CD4-positive, alpha-beta T cell (primary cell): ENCODE measurements around the gene TLL1. TPM values are rescaled to one million over a fixed set of nuclear protein-coding genes. Genes with fewer than 3 reads are reported as not detected.

Experiments
- ATAC-seq: fragments of 200-7000 bp; cut with Tn5 transposase; one replicate; pipeline ENCODE4 v1.10.0; 2022; ENCODE audit warnings: mild to moderate bottlenecking; ENCODE audit not compliant: poor library complexity
- CTCF ChIA-PET: fragments of 350-600 bp; sonication (Branson Sonifier 250); formaldehyde crosslinking; loops from one replicate; lab custom pipeline; 2021; ENCODE audit warnings: antibody characterized with exemption, inconsistent platforms; lab: Charles Lee
- POLR2A ChIA-PET: fragments of 350-600 bp; sonication (Branson Sonifier 250); formaldehyde crosslinking; loops from one replicate; lab custom pipeline; 2021; ENCODE audit warnings: antibody characterized with exemption, inconsistent platforms; lab: Charles Lee
- DNase-seq, 14 experiments: peaks; one replicate each; pipeline ENCODE4 v3.0.0-alpha.2; 2013 to 2020; ENCODE audit warnings: mixed read lengths in 2 of 14
- H3K27ac ChIP-seq, 2 donors: one replicate each; pipeline versions ENCODE4 v1.5.1 to v1.7.0; 2013; ENCODE audit warnings: low read length in 2 of 2, low read depth in 1 of 2, mild to moderate bottlenecking in 1 of 2
- H3K27me3 ChIP-seq, 2 experiments: 1 replicate in 1 of 2; 2 replicates in 1 of 2; pipeline versions ENCODE4 v1.6.1 to v1.7.0; 2013; ENCODE audit warnings: low read length in 2 of 2, control low read depth in 1 of 2, mild to moderate bottlenecking in 1 of 2, moderate library complexity in 1 of 2; ENCODE audit not compliant: insufficient read depth in 2 of 2, control insufficient read depth in 1 of 2
- H3K36me3 ChIP-seq: one replicate; pipeline ENCODE4 v1.6.1; 2013; ENCODE audit warnings: low read length, control low read depth; ENCODE audit not compliant: insufficient read depth
- H3K4me1 ChIP-seq: one replicate; pipeline ENCODE4 v1.6.1; 2013; ENCODE audit warnings: low read length, control low read depth; ENCODE audit not compliant: insufficient read depth
- H3K4me3 ChIP-seq: one replicate; pipeline ENCODE4 v1.5.1; 2013; ENCODE audit warnings: mild to moderate bottlenecking, low read length, moderate library complexity
- H3K9me3 ChIP-seq, 2 experiments: 1 replicate in 1 of 2; 2 replicates in 1 of 2; pipeline versions ENCODE4 v1.6.1 to v1.7.0; 2013; ENCODE audit warnings: low read length in 2 of 2, mild to moderate bottlenecking in 2 of 2, control low read depth in 1 of 2, moderate library complexity in 1 of 2; ENCODE audit not compliant: control insufficient read depth in 1 of 2, insufficient read depth in 1 of 2
- H3K27ac Mint-ChIP-seq: one replicate; pipeline ENCODE4 v1.8.0; 2020; ENCODE audit warnings: mixed read lengths
- H3K27me3 Mint-ChIP-seq: one replicate; pipeline ENCODE4 v1.8.0; 2021; ENCODE audit warnings: mixed read lengths
- H3K36me3 Mint-ChIP-seq: one replicate; pipeline ENCODE4 v1.8.0; 2021; ENCODE audit warnings: low read depth, mixed read lengths
- H3K4me1 Mint-ChIP-seq: one replicate; pipeline ENCODE4 v1.8.0; 2021; ENCODE audit warnings: low read depth, mixed read lengths
- H3K4me3 Mint-ChIP-seq: one replicate; pipeline ENCODE4 v1.8.0; 2020; ENCODE audit warnings: mild to moderate bottlenecking, mixed read lengths
- H3K9me3 Mint-ChIP-seq: one replicate; pipeline ENCODE4 v1.8.0; 2020; ENCODE audit warnings: mixed read lengths
- CTCF ChIP-seq: fragments of 200-600 bp; IDR thresholded peaks from one replicate; pipeline ENCODE4 v1.8.0; 2022; ENCODE audit warnings: antibody characterized with exemption, mild to moderate bottlenecking
- intact Hi-C, 2 experiments: fragments of 100-400 bp; cut with DNase I in 1 of 2; cut with micrococcal nuclease in 1 of 2; formaldehyde crosslinking; loops; one replicate each; pipeline versions ENCODE4 v1.15.1 to v1.9.0; 2023 to 2025; cut with DNase I, micrococcal nuclease
- total RNA-seq, 174 experiments: library from RNA in 2 of 174; stranded (reverse) in 2 of 174; gene quantifications; one replicate each; pipeline ENCODE4 v1.2.3 and lab custom pipeline; 2021 to 2026

The TLL1 gene
- total RNA-seq, 2 experiments from 2014 or later, result not detected

DNA sequence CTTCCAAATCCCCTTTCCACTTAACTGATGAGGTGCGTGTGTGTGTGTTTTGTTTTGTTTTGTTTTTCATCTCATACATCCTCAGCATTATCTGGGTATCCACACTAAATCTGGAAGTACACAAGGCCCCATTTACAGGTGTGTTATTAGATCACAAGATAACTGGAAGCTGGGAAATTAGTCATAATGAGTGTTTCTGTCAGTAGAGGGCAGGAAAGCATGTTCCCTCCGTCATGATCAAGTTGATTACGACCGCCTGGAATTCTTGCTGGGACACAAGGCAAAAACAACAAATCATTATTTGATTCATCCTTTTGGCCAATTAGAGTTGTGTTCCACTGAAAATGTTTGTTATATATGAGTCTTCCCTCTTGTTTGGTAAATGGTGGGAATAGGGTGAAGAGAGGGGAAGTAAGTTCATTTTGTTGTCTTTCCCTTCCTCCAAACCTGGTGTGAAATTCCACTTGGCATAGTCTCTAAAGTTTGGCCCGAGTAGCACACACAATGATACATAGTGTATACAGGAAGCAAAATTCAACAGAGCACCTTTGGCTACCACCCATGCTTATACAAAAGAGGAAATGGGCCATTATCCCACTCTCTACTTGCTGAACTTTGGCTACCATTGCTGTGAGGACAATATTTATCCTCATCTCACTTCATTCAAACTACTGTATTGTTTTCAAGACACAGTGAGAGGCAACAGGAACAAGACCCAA, 33.3 kb upstream of the TLL1 start:
- TF ChIP-seq CTCF, result no peak
- DNase-seq (no peak), ATAC-seq (no peak)
- no peaks in the 10 kb centered on the region for H3K4me1 Mint-ChIP-seq
- H3K4me3 Mint-ChIP-seq, result no peak overlapping the region
- H3K4me3 ChIP-seq, result no peak overlapping the region
- H3K27me3 ChIP-seq, result no peaks in the 10 kb centered on the region
- H3K9me3 Mint-ChIP-seq, result no peaks in the 10 kb centered on the region
- H3K4me1 ChIP-seq, result no peaks in the 10 kb centered on the region
- ChIA-PET CTCF (no interaction called here), POLR2A (no interaction called here)
- no peaks in the 10 kb centered on the region for H3K9me3 ChIP-seq
- no peak overlapping the region for H3K27ac Mint-ChIP-seq
- H3K27me3 Mint-ChIP-seq, result no peaks in the 10 kb centered on the region
- H3K36me3 Mint-ChIP-seq, result no peaks in the 10 kb centered on the region
- H3K27ac ChIP-seq, result no peak overlapping the region
- intact Hi-C loops, result no loop called here
- H3K36me3 ChIP-seq, result no peaks in the 10 kb centered on the region

- intact Hi-C loops, result no loop called here
- Histone ChIP-seq H3K36me3 (no peaks in the 10 kb centered on the region), H3K4me3 (no peak overlapping the region), H3K27me3 (no peaks in the 10 kb centered on the region), H3K27ac (no peak overlapping the region), H3K9me3 (no peaks in the 10 kb centered on the region), H3K4me1 (no peaks in the 10 kb centered on the region)
- DNase-seq (no peak), ATAC-seq (no peak)
- H3K4me3 Mint-ChIP-seq, result no peak overlapping the region
- H3K4me1 Mint-ChIP-seq, result no peaks in the 10 kb centered on the region
- no peaks in the 10 kb centered on the region for H3K27me3 Mint-ChIP-seq
- no peaks in the 10 kb centered on the region for H3K36me3 Mint-ChIP-seq
- ChIA-PET CTCF (no interaction called here), POLR2A (no interaction called here)
- H3K27ac Mint-ChIP-seq, result no peak overlapping the region
- no peaks in the 10 kb centered on the region for H3K9me3 Mint-ChIP-seq
- TF ChIP-seq CTCF, result no peak
Measured at GRCh38 chr4:165842684-165843083, 30.4 kb upstream of the TLL1 start.

DNA sequence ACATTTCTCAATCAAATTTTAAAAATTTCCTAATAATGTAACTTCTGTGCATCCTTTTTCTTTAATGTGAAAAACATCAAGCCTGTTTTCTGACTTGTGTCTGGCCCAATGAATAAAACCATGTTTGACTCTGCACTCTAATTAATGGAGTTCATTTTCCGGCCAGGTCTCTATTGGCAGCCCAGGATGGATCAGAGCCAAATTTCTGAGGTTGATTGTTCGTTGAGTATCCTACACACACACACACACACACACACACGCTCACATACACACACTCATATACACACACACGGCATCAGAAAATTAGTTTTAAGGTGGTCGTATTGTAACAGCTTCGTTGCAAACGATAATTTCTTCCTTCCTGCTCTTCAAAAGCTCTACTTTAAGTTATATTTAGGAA, 28.9 kb upstream of the TLL1 start:
- Mint-ChIP-seq H3K36me3 (no peaks in the 10 kb centered on the region), H3K9me3 (no peaks in the 10 kb centered on the region), H3K4me1 (no peaks in the 10 kb centered on the region), H3K27ac (no peak overlapping the region), H3K4me3 (no peak overlapping the region), H3K27me3 (no peaks in the 10 kb centered on the region)
- Histone ChIP-seq H3K4me1 (no peaks in the 10 kb centered on the region), H3K27me3 (no peaks in the 10 kb centered on the region), H3K36me3 (no peaks in the 10 kb centered on the region), H3K4me3 (no peak overlapping the region), H3K9me3 (no peaks in the 10 kb centered on the region), H3K27ac (no peak overlapping the region)
- no peak for TF ChIP-seq CTCF
- CTCF ChIA-PET, result no interaction called here
- intact Hi-C loops, result no loop called here
- ATAC-seq (no peak), DNase-seq (no peak)
- POLR2A ChIA-PET, result no interaction called here
